GM19463 (cell line): ENCODE results near the gene SMYD3.

ENCODE experiments used
- ATAC-seq: cut with Tn5 transposase; IDR thresholded peaks from one replicate; pipeline ENCODE4 v1.9.1; 2021; ENCODE audit warnings: mild to moderate bottlenecking, moderate library complexity; ENCODE audit not compliant: unreplicated experiment

SMYD3 gene

GRCh38 chr1:246516126-246516525 is 9.0 kb upstream of the SMYD3 start:
- ATAC-seq: no peak

GRCh38 chr1:246515390-246516005 is 8.4 kb upstream of the SMYD3 start:
- no peak for ATAC-seq

GRCh38 chr1:246513619-246514343 is 6.7 kb upstream of the SMYD3 start:
- no peak for ATAC-seq

- ATAC-seq: no peak
Measured at GRCh38 chr1:246513041-246513440, 6.0 kb upstream of the SMYD3 start.

GRCh38 chr1:246512635-246513034 is 5.6 kb upstream of the SMYD3 start:
- ATAC-seq: no peak

- ATAC-seq: no peak
Measured at GRCh38 chr1:246512230-246512629, 5.2 kb upstream of the SMYD3 start.

- no peak for ATAC-seq
Measured at GRCh38 chr1:246511203-246511602, 4.1 kb upstream of the SMYD3 start.

- ATAC-seq: no peak
Measured at GRCh38 chr1:246510147-246511030, 3.3 kb upstream of the SMYD3 start.

GRCh38 chr1:246508897-246509688 is 2.0 kb upstream of the SMYD3 start:
- ATAC-seq: no peak

- ATAC-seq: peak; percentile 5
Measured at GRCh38 chr1:246506367-246506673, 759 bp downstream of the SMYD3 start.

- no peak for ATAC-seq
Measured at GRCh38 chr1:246503341-246503740, 3.7 kb downstream of the SMYD3 start.

- ATAC-seq: no peak
Measured at GRCh38 chr1:246497331-246497915, 9.7 kb downstream of the SMYD3 start.

- ATAC-seq: peak; percentile 49
Measured at GRCh38 chr1:246492611-246493245, 14.4 kb downstream of the SMYD3 start.

GRCh38 chr1:246491551-246492053 is 15.5 kb downstream of the SMYD3 start:
- ATAC-seq: no peak

GRCh38 chr1:246488674-246489073 is 18.4 kb downstream of the SMYD3 start:
- no peak for ATAC-seq

GRCh38 chr1:246483569-246483933 is 23.5 kb downstream of the SMYD3 start:
- no peak for ATAC-seq

- peak; percentile 60 for ATAC-seq
Measured at GRCh38 chr1:246482805-246483568, 24.1 kb downstream of the SMYD3 start.

- ATAC-seq: no peak
Measured at GRCh38 chr1:246479061-246479460, 28.0 kb downstream of the SMYD3 start.

GRCh38 chr1:246477634-246478033 is 29.4 kb downstream of the SMYD3 start:
- ATAC-seq: no peak
